Measurements from ENCODE around the gene STK38L. TPM values are rescaled to one million over a fixed set of nuclear protein-coding genes. Genes with fewer than 3 reads are reported as not detected.

STK38L gene
- polyA plus RNA-seq, 1 of the 3 experiments (the other 2 are of a cell fraction): 4.7 TPM

- TF ChIP-seq ELF1 (IDR thresholded peaks at IDR 0.05) (no peak), YY1 (IDR thresholded peaks at IDR 0.05; ENCODE audit: low read depth) (no peak), NFIC (IDR thresholded peaks at IDR 0.05; ENCODE audit: borderline replicate concordance) (no peak), CTCF (IDR thresholded peaks at IDR 0.05) (no peak), GABPA (IDR thresholded peaks at IDR 0.05; ENCODE audit: low read depth) (no peak), RAD21 (IDR thresholded peaks at IDR 0.05; ENCODE audit: low read length) (no peak), RFX5 (IDR thresholded peaks at IDR 0.05; ENCODE audit: low read length) (no peak), FOXJ3 (CRISPR knock-in tag; IDR thresholded peaks at IDR 0.05) (no peak), EZH2phosphoT487 (IDR thresholded peaks at IDR 0.05; ENCODE audit: borderline replicate concordance, low read depth) (no peak), TAF1 (IDR thresholded peaks at IDR 0.05; ENCODE audit: borderline replicate concordance, low read depth, low read length) (no peak), PBX3 (IDR thresholded peaks at IDR 0.05) (no peak)
Measured at GRCh38 chr12:27274706-27275105, 30.6 kb downstream of the STK38L start.

GRCh38 chr12:27276275-27276674, 32.2 kb downstream of the STK38L start:
- Histone ChIP-seq H3K4me1 (ENCODE audit: control insufficient read depth in 1 of 2, insufficient read depth in 2 of 2, low read depth in 1 of 2, low read length in 1 of 2) (peaks cover 6 to 8% of the 10 kb centered on the region in 2 experiments; a peak in 3 of 4 replicates), H3K4me2 (no peak overlapping the region), H3K27me3 (ENCODE audit: insufficient read depth) (no peaks in the 10 kb centered on the region), H3F3A (replicated peaks; ENCODE audit: insufficient read depth) (peaks cover 20% of the 10 kb centered on the region), H4K20me1 (ENCODE audit: insufficient read depth) (no peaks in the 10 kb centered on the region), H2AFZ (ENCODE audit: low read depth) (no peak overlapping the region), H3K9ac (no peak overlapping the region), H3K79me2 (ENCODE audit: insufficient read depth) (peaks cover 64% of the 10 kb centered on the region), H3K4me3 (ENCODE audit: low read depth in 2 of 2, low read length in 1 of 2) (no peak overlapping the region), H3K9me3 (no peaks in the 10 kb centered on the region), H3K36me3 (replicated peaks in 1 of 2; ENCODE audit: control insufficient read depth in 1 of 2, insufficient read depth in 2 of 2, low read length in 1 of 2) (no peaks in the 10 kb centered on the region), H3K9me2 (no peaks in the 10 kb centered on the region), H3K27ac (ENCODE audit: low read depth in 2 of 2, low read length in 1 of 2) (no peak overlapping the region)
- WGBS (ENCODE audit: low lambda C conversion rate): 96% methylated on average over 3 of the region's 3 CpGs
- CTCF ChIA-PET: interaction anchor here (1.7 kb wide), 1 partner anchor 30 kb away, joined by 5 read pairs; no protein-coding TSS in a partner anchor
- POLR2A ChIA-PET: no interaction called here
- DNase-seq: no peak
- TF ChIP-seq FOXJ3 (CRISPR knock-in tag; IDR thresholded peaks at IDR 0.05): no peak
- TF ChIP-seq USF1 (IDR thresholded peaks at IDR 0.05; ENCODE audit: borderline replicate concordance, low read depth): no peak
- TF ChIP-seq USF2 (IDR thresholded peaks at IDR 0.05; ENCODE audit: borderline replicate concordance, low read depth, low read length): no peak
- no peak for TF ChIP-seq IRF3 (IDR thresholded peaks at IDR 0.05; ENCODE audit: low read depth, low read length)
- TF ChIP-seq TEAD4 (IDR thresholded peaks at IDR 0.05; ENCODE audit: borderline replicate concordance, insufficient read depth): no peak
- TF ChIP-seq MEF2A (IDR thresholded peaks at IDR 0.05; ENCODE audit: borderline replicate concordance, low read depth): no peak
- no peak for TF ChIP-seq NFIC (IDR thresholded peaks at IDR 0.05; ENCODE audit: borderline replicate concordance)
- no peak for TF ChIP-seq ZBTB33 (IDR thresholded peaks at IDR 0.05; ENCODE audit: borderline replicate concordance, low read depth)
- TF ChIP-seq FOXM1 (IDR thresholded peaks at IDR 0.05; ENCODE audit: low read depth): no peak

More at GRCh38 chr12:27274706-27275105, 30.6 kb downstream of the STK38L start:
- Histone ChIP-seq H3K9me3 (no peaks in the 10 kb centered on the region), H3K4me1 (ENCODE audit: control insufficient read depth in 1 of 2, insufficient read depth in 2 of 2, low read depth in 1 of 2, low read length in 1 of 2) (peaks cover 2 to 8% of the 10 kb centered on the region in 2 experiments; a peak in 1 of 4 replicates), H3K79me2 (ENCODE audit: insufficient read depth) (peaks cover 72% of the 10 kb centered on the region), H3K9me2 (no peaks in the 10 kb centered on the region), H2AFZ (ENCODE audit: low read depth) (no peak overlapping the region), H3F3A (replicated peaks; ENCODE audit: insufficient read depth) (peaks cover 20% of the 10 kb centered on the region), H3K9ac (no peak overlapping the region), H3K4me3 (ENCODE audit: low read depth in 2 of 2, low read length in 1 of 2) (no peak overlapping the region), H3K4me2 (no peak overlapping the region), H3K36me3 (replicated peaks in 1 of 2; ENCODE audit: control insufficient read depth in 1 of 2, insufficient read depth in 2 of 2, low read length in 1 of 2) (no peaks in the 10 kb centered on the region), H4K20me1 (ENCODE audit: insufficient read depth) (no peaks in the 10 kb centered on the region), H3K27ac (ENCODE audit: low read depth in 2 of 2, low read length in 1 of 2) (no peak overlapping the region), H3K27me3 (ENCODE audit: insufficient read depth) (no peaks in the 10 kb centered on the region)
- no peak for DNase-seq
- CTCF ChIA-PET: interaction anchor here (1.5 kb wide), 1 partner anchor 13 kb away, joined by 4 read pairs; no protein-coding TSS in a partner anchor
- 88% methylated on average over 2 of the region's 2 CpGs for WGBS (ENCODE audit: low lambda C conversion rate)
- POLR2A ChIA-PET: no interaction called here
